ENCODE results near the gene BOLA2B. TPM values are rescaled to one million over a fixed set of nuclear protein-coding genes. Genes with fewer than 3 reads are reported as not detected.

Gene BOLA2B
- total and polyA plus RNA-seq, 2 donors = 131 to 161 TPM

DNA sequence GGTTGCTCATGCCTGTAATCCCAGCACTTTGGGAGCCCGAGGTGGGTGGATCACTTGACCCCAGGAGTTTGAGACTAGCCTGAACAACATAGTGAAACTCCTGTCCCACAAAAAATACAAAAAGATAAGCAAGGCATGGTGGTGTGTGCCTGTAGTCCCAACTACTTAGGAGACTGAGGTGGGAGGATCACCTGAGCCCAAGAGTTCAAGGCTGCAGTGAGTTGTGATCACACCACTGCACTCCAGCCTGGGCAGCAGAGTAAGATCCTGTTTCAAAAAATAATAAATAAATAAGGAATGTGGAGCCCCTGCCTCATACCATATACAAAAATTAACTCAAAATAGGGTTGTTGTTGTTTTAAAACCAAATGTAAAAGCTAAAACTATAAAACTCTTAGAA lies 36.3 kb downstream of the BOLA2B start:
- DNase-seq (ENCODE audit: low read depth in 6 of 9, low spot score in 9 of 9) = no peak
- no peak overlapping the region for H3K4me3 ChIP-seq (ENCODE audit: low read length in 2 of 2)
- H3K36me3 ChIP-seq (ENCODE audit: control insufficient read depth in 2 of 2, insufficient read depth in 2 of 2, low read length in 1 of 2) = no peaks in the 10 kb centered on the region
- no peaks in the 10 kb centered on the region for H3K9me3 ChIP-seq (ENCODE audit: control insufficient read depth in 2 of 2, insufficient read depth in 1 of 2, low read length in 1 of 2)
- no peaks in the 10 kb centered on the region for H3K27me3 ChIP-seq (ENCODE audit: control insufficient read depth in 2 of 2, insufficient read depth in 1 of 2, low read length in 1 of 2)
- WGBS = 90% methylated on average over 1 of the region's 1 CpG
- H3K27ac ChIP-seq (ENCODE audit: low read depth in 1 of 2, low read length in 1 of 2) = no peak overlapping the region
- H3K4me1 ChIP-seq (ENCODE audit: control insufficient read depth in 2 of 2, insufficient read depth in 2 of 2, low read length in 2 of 2) = no peaks in the 10 kb centered on the region

DNA sequence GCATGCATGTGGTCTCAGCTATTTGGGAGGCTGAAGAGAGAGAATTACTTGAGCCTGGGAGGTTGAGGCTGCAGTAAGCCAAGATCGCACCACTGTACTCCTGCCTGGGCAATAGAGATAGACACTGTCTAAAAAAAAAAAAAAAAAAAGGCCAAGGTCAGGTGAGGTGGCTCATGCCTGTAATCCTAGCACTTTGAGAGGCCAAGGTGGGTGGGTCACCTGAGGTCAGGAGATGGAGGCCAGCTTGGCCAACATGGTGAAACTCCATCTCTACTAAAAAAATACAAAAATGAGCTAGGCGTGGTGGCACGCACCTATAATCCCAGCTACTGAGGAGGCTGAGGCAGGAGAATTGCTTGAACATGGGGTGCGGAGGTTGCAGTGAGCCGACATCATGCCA lies 38.3 kb downstream of the BOLA2B start:
- no peak for DNase-seq (ENCODE audit: low read depth in 6 of 9, low spot score in 9 of 9)
- WGBS = 98% methylated on average over 5 of the region's 5 CpGs
- Histone ChIP-seq H3K9me3 (ENCODE audit: control insufficient read depth in 2 of 2, insufficient read depth in 1 of 2, low read length in 1 of 2) (peaks cover 0 to 3% of the 10 kb centered on the region in 2 donors), H3K27me3 (ENCODE audit: control insufficient read depth in 2 of 2, insufficient read depth in 1 of 2, low read length in 1 of 2) (no peaks in the 10 kb centered on the region), H3K27ac (ENCODE audit: low read depth in 1 of 2, low read length in 1 of 2) (no peak overlapping the region), H3K4me1 (ENCODE audit: control insufficient read depth in 2 of 2, insufficient read depth in 2 of 2, low read length in 2 of 2) (no peaks in the 10 kb centered on the region), H3K4me3 (ENCODE audit: low read length in 2 of 2) (no peak overlapping the region), H3K36me3 (ENCODE audit: control insufficient read depth in 2 of 2, insufficient read depth in 2 of 2, low read length in 1 of 2) (no peaks in the 10 kb centered on the region)

DNA sequence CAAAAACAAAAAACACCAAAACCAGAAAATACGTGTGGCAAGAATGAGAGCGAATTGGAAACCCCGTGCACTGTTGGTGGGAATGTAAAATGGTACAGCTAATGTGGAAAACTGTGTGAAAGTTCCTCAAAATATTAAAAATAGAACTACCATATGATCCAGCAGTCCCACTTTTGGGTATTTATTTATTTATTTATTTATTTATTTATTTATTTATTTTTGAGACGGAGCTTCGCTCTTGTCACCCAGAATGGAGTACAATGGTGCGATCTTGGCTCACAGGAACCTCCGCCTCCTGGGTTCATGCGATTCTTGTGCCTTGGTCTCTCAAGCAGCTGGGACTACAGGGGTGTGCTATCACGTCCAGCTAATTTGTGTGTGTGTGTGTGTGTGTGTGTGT lies 40.9 kb downstream of the BOLA2B start:
- H3K27ac ChIP-seq (ENCODE audit: low read depth in 1 of 2, low read length in 1 of 2) = no peak overlapping the region
- WGBS = over 99% methylated on average over 9 of the region's 9 CpGs
- peaks cover 0 to 16% of the 10 kb centered on the region in 2 donors for H3K9me3 ChIP-seq (ENCODE audit: control insufficient read depth in 2 of 2, insufficient read depth in 1 of 2, low read length in 1 of 2)
- H3K36me3 ChIP-seq (ENCODE audit: control insufficient read depth in 2 of 2, insufficient read depth in 2 of 2, low read length in 1 of 2) = no peaks in the 10 kb centered on the region
- H3K4me3 ChIP-seq (ENCODE audit: low read length in 2 of 2) = no peak overlapping the region
- DNase-seq (ENCODE audit: low read depth in 6 of 9, low spot score in 9 of 9) = no peak
- H3K4me1 ChIP-seq (ENCODE audit: control insufficient read depth in 2 of 2, insufficient read depth in 2 of 2, low read length in 2 of 2) = no peaks in the 10 kb centered on the region
- no peaks in the 10 kb centered on the region for H3K27me3 ChIP-seq (ENCODE audit: control insufficient read depth in 2 of 2, insufficient read depth in 1 of 2, low read length in 1 of 2)

DNA sequence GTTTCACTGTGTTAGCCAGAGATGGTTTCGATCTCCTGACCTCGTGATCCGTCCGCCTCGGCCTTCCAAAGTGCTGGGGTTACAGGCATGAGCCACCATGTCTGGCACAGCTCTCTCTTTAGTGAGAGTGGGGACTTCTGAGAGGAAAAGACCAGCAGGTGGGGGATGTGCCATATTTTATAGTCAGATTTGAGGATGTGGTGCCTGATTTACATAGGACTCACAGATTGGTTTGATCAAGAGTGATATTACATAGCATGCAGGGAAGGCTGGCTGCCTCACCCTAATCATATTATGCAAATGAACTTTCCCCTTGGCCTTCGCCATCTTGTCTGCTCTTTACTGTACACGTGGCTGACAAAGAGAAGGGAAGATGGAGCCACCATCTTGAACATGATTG lies 42.4 kb downstream of the BOLA2B start:
- WGBS = 96% methylated on average over 7 of the region's 7 CpGs
- Histone ChIP-seq H3K27ac (ENCODE audit: low read depth in 1 of 2, low read length in 1 of 2) (no peak overlapping the region), H3K4me3 (ENCODE audit: low read length in 2 of 2) (no peak overlapping the region), H3K4me1 (ENCODE audit: control insufficient read depth in 2 of 2, insufficient read depth in 2 of 2, low read length in 2 of 2) (no peaks in the 10 kb centered on the region), H3K9me3 (ENCODE audit: control insufficient read depth in 2 of 2, insufficient read depth in 1 of 2, low read length in 1 of 2) (peaks cover 0 to 16% of the 10 kb centered on the region in 2 donors), H3K27me3 (ENCODE audit: control insufficient read depth in 2 of 2, insufficient read depth in 1 of 2, low read length in 1 of 2) (no peaks in the 10 kb centered on the region), H3K36me3 (ENCODE audit: control insufficient read depth in 2 of 2, insufficient read depth in 2 of 2, low read length in 1 of 2) (no peaks in the 10 kb centered on the region)
- DNase-seq (ENCODE audit: low read depth in 6 of 9, low spot score in 9 of 9) = no peak

DNA sequence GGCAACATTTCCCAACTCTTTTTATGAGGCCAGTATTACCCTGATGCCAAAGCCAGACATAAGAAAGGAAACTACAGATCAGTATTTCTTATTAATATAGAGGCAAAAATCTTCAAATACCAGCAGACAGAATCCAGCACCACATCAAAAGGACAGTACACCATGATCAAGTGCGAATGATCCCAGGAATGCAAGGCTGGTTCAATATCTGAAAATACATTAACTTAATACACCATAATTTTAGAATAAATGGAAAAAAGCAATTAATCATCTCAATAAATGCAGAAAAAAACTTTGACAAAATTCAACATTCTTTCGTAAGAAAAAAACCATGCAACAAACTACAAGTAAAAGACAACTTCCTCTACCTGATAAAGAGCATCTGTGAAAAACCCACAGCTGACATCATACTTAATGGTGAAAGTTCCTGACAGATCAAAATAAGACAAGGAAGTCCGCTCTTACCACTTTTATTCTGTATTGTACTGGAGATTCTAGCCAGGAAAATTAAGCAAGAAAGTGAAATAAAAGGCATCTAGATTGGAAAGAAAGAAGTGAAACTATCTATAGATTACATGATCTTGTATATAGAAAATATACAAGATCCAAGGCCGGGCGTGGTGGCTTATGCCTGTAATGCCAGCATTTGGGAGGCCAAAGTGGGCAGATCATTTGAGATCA lies 44.1 kb downstream of the BOLA2B start:
- H3K27ac ChIP-seq (ENCODE audit: low read depth in 1 of 2, low read length in 1 of 2) = no peak overlapping the region
- 97% methylated on average over 5 of the region's 5 CpGs for WGBS

DNA sequence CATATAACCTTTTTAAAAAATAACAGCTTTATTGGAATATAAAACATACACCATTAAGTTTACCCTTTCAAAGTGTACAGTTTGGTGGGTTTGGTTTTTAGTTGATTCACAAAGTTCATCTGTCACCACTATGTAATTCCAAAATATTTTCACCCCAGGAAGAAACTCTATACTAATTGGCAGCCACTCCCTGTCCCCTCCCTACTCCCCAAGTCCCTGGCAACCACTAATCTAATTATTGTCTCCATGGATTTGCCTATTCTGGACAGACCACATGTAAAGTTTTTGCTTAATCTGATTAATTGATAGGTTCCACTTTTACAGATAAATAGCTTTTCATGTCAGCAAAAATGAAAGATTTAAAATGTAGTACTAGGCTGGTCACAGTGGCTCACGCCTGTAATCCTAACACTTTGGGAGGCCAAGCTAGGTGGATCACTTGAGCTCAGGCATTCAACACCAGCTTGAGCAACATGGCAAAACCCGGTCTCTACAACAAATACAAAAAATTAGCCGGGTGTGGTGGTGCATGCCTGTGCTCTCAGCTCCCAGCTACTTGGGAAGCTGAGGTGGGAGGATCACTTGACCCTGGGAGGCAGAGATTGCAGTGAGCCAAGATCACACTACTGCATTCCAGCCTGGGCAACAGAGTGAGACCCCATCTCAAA lies 45.5 kb downstream of the BOLA2B start:
- Histone ChIP-seq H3K9me3 (ENCODE audit: control insufficient read depth in 2 of 2, insufficient read depth in 1 of 2, low read length in 1 of 2) (peaks cover 0 to 16% of the 10 kb centered on the region in 2 donors), H3K36me3 (ENCODE audit: control insufficient read depth in 2 of 2, insufficient read depth in 2 of 2, low read length in 1 of 2) (no peaks in the 10 kb centered on the region), H3K27me3 (ENCODE audit: control insufficient read depth in 2 of 2, insufficient read depth in 1 of 2, low read length in 1 of 2) (no peaks in the 10 kb centered on the region), H3K27ac (ENCODE audit: low read depth in 1 of 2, low read length in 1 of 2) (no peak overlapping the region), H3K4me3 (ENCODE audit: low read length in 2 of 2) (no peak overlapping the region), H3K4me1 (ENCODE audit: control insufficient read depth in 2 of 2, insufficient read depth in 2 of 2, low read length in 2 of 2) (peaks cover 0 to under 1% of the 10 kb centered on the region in 2 donors)
- no peak for DNase-seq (ENCODE audit: low read depth in 6 of 9, low spot score in 9 of 9)
- WGBS = 97% methylated on average over 3 of the region's 3 CpGs

More for the DNA sequence above, 44.1 kb downstream of the BOLA2B start:
- DNase-seq (ENCODE audit: low read depth in 6 of 9, low spot score in 9 of 9) = no peak
- peaks cover 0 to 16% of the 10 kb centered on the region in 2 donors for H3K9me3 ChIP-seq (ENCODE audit: control insufficient read depth in 2 of 2, insufficient read depth in 1 of 2, low read length in 1 of 2)
- no peaks in the 10 kb centered on the region for H3K4me1 ChIP-seq (ENCODE audit: control insufficient read depth in 2 of 2, insufficient read depth in 2 of 2, low read length in 2 of 2)
- no peak overlapping the region for H3K4me3 ChIP-seq (ENCODE audit: low read length in 2 of 2)
- H3K27me3 ChIP-seq (ENCODE audit: control insufficient read depth in 2 of 2, insufficient read depth in 1 of 2, low read length in 1 of 2) = no peaks in the 10 kb centered on the region
- H3K36me3 ChIP-seq (ENCODE audit: control insufficient read depth in 2 of 2, insufficient read depth in 2 of 2, low read length in 1 of 2) = no peaks in the 10 kb centered on the region

DNA sequence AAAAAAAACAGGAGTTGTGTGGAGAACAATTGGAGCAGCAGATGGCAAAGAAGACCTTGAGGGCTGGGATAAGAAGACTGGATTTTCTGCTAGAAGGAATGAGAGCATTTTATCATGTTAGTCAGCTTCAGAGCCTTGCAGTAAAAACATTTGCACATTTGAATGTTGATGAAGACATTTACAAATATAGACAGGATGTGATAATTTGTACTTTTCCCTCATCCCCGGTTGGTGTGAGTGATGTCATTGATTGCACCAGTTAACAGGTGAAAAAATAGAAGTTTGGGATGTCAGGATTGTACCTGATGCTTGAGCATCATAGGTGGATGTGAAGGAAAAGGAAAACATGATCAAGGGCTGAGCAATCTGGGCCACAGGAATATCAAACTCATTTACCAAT lies 47.8 kb downstream of the BOLA2B start:
- no peak for DNase-seq (ENCODE audit: low read depth in 6 of 9, low spot score in 9 of 9)
- Histone ChIP-seq H3K27ac (ENCODE audit: low read depth in 1 of 2, low read length in 1 of 2) (no peak overlapping the region), H3K4me3 (ENCODE audit: low read length in 2 of 2) (no peak overlapping the region), H3K27me3 (ENCODE audit: control insufficient read depth in 2 of 2, insufficient read depth in 1 of 2, low read length in 1 of 2) (no peaks in the 10 kb centered on the region), H3K36me3 (ENCODE audit: control insufficient read depth in 2 of 2, insufficient read depth in 2 of 2, low read length in 1 of 2) (no peaks in the 10 kb centered on the region), H3K9me3 (ENCODE audit: control insufficient read depth in 2 of 2, insufficient read depth in 1 of 2, low read length in 1 of 2) (peaks cover 0 to 16% of the 10 kb centered on the region in 2 donors), H3K4me1 (ENCODE audit: control insufficient read depth in 2 of 2, insufficient read depth in 2 of 2, low read length in 2 of 2) (peaks cover 0 to 3% of the 10 kb centered on the region in 2 donors)
- 88% methylated on average over 1 of the region's 1 CpG for WGBS

DNA sequence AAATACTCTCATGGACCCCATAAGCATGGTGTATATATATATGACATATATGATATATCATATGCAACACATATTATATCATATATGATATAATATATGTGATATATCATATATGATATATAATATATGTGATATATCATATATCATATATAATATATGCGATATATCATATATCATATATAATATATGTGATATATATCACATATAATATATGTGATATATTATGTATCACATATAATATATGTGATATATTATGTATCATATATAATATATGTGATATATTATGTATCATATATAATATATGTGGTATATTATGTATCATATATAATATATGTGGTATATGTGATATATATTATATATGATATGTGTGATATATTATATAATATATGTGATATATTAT lies 48.5 kb downstream of the BOLA2B start:
- Histone ChIP-seq H3K4me1 (ENCODE audit: control insufficient read depth in 2 of 2, insufficient read depth in 2 of 2, low read length in 2 of 2) (peaks cover 1 to 7% of the 10 kb centered on the region in 2 donors), H3K36me3 (ENCODE audit: control insufficient read depth in 2 of 2, insufficient read depth in 2 of 2, low read length in 1 of 2) (no peaks in the 10 kb centered on the region), H3K27ac (ENCODE audit: low read depth in 1 of 2, low read length in 1 of 2) (no peak overlapping the region), H3K4me3 (ENCODE audit: low read length in 2 of 2) (no peak overlapping the region), H3K9me3 (ENCODE audit: control insufficient read depth in 2 of 2, insufficient read depth in 1 of 2, low read length in 1 of 2) (peaks cover 0 to 11% of the 10 kb centered on the region in 2 donors), H3K27me3 (ENCODE audit: control insufficient read depth in 2 of 2, insufficient read depth in 1 of 2, low read length in 1 of 2) (no peaks in the 10 kb centered on the region)
- 94% methylated on average over 1 of the region's 1 CpG for WGBS
- no peak for DNase-seq (ENCODE audit: low read depth in 6 of 9, low spot score in 9 of 9)

DNA sequence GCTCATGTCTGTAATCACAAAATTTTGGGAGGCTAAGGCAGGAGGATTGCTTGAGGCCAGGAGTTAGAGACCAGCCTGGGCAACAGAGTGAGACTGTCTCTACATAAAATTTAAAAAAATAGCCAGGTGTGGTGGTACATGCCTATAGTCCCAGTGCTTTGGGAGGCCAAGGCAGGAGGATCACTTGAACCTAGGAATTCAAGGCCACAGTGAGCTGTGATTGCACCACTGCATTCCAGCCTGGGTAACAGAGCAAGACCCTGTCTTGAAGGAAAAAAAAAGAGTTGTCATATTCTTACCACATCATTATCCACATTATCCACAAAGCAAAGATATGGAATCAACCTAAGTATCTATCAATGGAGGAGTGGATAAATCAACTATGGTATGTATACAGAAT lies 49.4 kb downstream of the BOLA2B start:
- no peaks in the 10 kb centered on the region for H3K36me3 ChIP-seq (ENCODE audit: control insufficient read depth in 2 of 2, insufficient read depth in 2 of 2, low read length in 1 of 2)
- peaks cover 7 to 15% of the 10 kb centered on the region in 2 donors for H3K4me1 ChIP-seq (ENCODE audit: control insufficient read depth in 2 of 2, insufficient read depth in 2 of 2, low read length in 2 of 2)
- H3K27ac ChIP-seq (ENCODE audit: low read depth in 1 of 2, low read length in 1 of 2) = no peak overlapping the region
- H3K4me3 ChIP-seq (ENCODE audit: low read length in 2 of 2) = no peak overlapping the region
- no peaks in the 10 kb centered on the region for H3K27me3 ChIP-seq (ENCODE audit: control insufficient read depth in 2 of 2, insufficient read depth in 1 of 2, low read length in 1 of 2)
- H3K9me3 ChIP-seq (ENCODE audit: control insufficient read depth in 2 of 2, insufficient read depth in 1 of 2, low read length in 1 of 2) = peaks cover 0 to 4% of the 10 kb centered on the region in 2 donors
- DNase-seq (ENCODE audit: low read depth in 6 of 9, low spot score in 9 of 9) = no peak
